Activated T-helper 2 cell treated with anti-CD3 and anti-CD28 coated beads, Interferon-gamma antibody, Interleukin-2, Interleukin-4, amounts not matched to agents 10 μg/mL and 5 μg/mL and 100 μg/mL, durations not matched to agents 14 hours and 24 hours and 36 hours (primary cell): Measurements from ENCODE around the gene DDX4. TPM values are rescaled to one million over a fixed set of nuclear protein-coding genes. Genes with fewer than 3 reads are reported as not detected.
"Not testable (repeated sequence)": the region's sequence is repeated elsewhere in the genome, so short reads cannot be mapped to it uniquely, and the experiment has no call there.

Experiments used
- DNase-seq: peaks from one replicate; pipeline ENCODE4 v3.0.0; 2021; ENCODE audit warnings: low spot score
- H3K27ac Mint-ChIP-seq: one replicate; pipeline ENCODE4 v1.8.0; 2021; ENCODE audit warnings: mixed read lengths
- H3K27me3 Mint-ChIP-seq: one replicate; pipeline ENCODE4 v1.8.0; 2021; ENCODE audit warnings: low read depth, mixed read lengths
- H3K36me3 Mint-ChIP-seq: one replicate; pipeline ENCODE4 v1.8.0; 2021; ENCODE audit warnings: low read depth, mixed read lengths
- H3K4me1 Mint-ChIP-seq: one replicate; pipeline ENCODE4 v1.8.0; 2021; ENCODE audit warnings: low read depth, mixed read lengths
- H3K4me3 Mint-ChIP-seq: one replicate; pipeline ENCODE4 v1.8.0; 2021; ENCODE audit warnings: low read depth, mild to moderate bottlenecking, moderate library complexity, mixed read lengths
- H3K9me3 Mint-ChIP-seq: one replicate; pipeline ENCODE4 v1.8.0; 2021; ENCODE audit warnings: mixed read lengths
- intact Hi-C: fragments of 100-400 bp; cut with micrococcal nuclease; formaldehyde crosslinking; loops from one replicate; pipeline ENCODE4 v1.15.1; 2023
- total RNA-seq: library from RNA; stranded (reverse); gene quantifications from 2 replicates; pipeline ENCODE4 v1.2.3, GENCODE V29; 2022

DDX4 gene
- total RNA-seq, 1 donor from 2014 or later: 0.09 TPM

- Mint-ChIP-seq H3K9me3 (peaks cover 4% of the 10 kb centered on the region), H3K4me3 (peak overlapping the region; percentile 98), H3K36me3 (peaks cover 18% of the 10 kb centered on the region), H3K27me3 (peaks cover 4% of the 10 kb centered on the region), H3K27ac (peak overlapping the region; percentile 90), H3K4me1 (peaks cover 33% of the 10 kb centered on the region)
- no peak for DNase-seq
- intact Hi-C loops: loop anchor here (2.0 to 10.0 kb wide), 4 partner anchors 51 to 493 kb away; no protein-coding TSS in a partner anchor
Observed at GRCh38 chr5:55711507-55712022, 26.3 kb upstream of the DDX4 start.

- peak within 1 kb of the TSS; percentile 98 for H3K4me3 Mint-ChIP-seq
- peaks cover 4% of the 10 kb centered on the region for H3K27me3 Mint-ChIP-seq
- H3K27ac Mint-ChIP-seq: peak within 1 kb of the TSS; percentile 90
- intact Hi-C loops: loop anchor here (2.0 to 10.0 kb wide), 4 partner anchors 50 to 493 kb away; no protein-coding TSS in a partner anchor
- H3K36me3 Mint-ChIP-seq: peaks cover 19% of the 10 kb centered on the region
- H3K9me3 Mint-ChIP-seq: peaks cover 8% of the 10 kb centered on the region
- peaks cover 30% of the 10 kb centered on the region for H3K4me1 Mint-ChIP-seq
- peak; percentile 88 for DNase-seq
Observed at GRCh38 chr5:55712023-55712859, 25.6 kb upstream of the DDX4 start, which contains the start of gene SLC38A9. Gene SLC38A9 (minus strand): TSS chr5:55712324. CDS start chr5:55697958, 14,366 bp downstream.

GRCh38 chr5:55713871-55714270, 24.0 kb upstream of the DDX4 start:
- Mint-ChIP-seq H3K4me3 (no peak overlapping the region), H3K27me3 (peaks cover 4% of the 10 kb centered on the region), H3K27ac (no peak overlapping the region), H3K36me3 (peaks cover 12% of the 10 kb centered on the region), H3K4me1 (peaks cover 18% of the 10 kb centered on the region), H3K9me3 (peaks cover 12% of the 10 kb centered on the region)
- DNase-seq: no peak
- intact Hi-C loops: loop anchor here (2.0 to 10.0 kb wide), 4 partner anchors 48 to 491 kb away; no protein-coding TSS in a partner anchor

GRCh38 chr5:55714339-55714738, 23.5 kb upstream of the DDX4 start:
- no peak overlapping the region for H3K4me3 Mint-ChIP-seq
- intact Hi-C loops: loop anchor here (5.0 to 10.0 kb wide), 3 partner anchors 48 to 490 kb away; no protein-coding TSS in a partner anchor
- peaks cover 11% of the 10 kb centered on the region for H3K36me3 Mint-ChIP-seq
- peaks cover 4% of the 10 kb centered on the region for H3K27me3 Mint-ChIP-seq
- peaks cover 15% of the 10 kb centered on the region for H3K9me3 Mint-ChIP-seq
- H3K27ac Mint-ChIP-seq: no peak overlapping the region
- no peak for DNase-seq
- H3K4me1 Mint-ChIP-seq: peaks cover 15% of the 10 kb centered on the region

- peaks cover 11% of the 10 kb centered on the region for H3K36me3 Mint-ChIP-seq
- no peak overlapping the region for H3K27ac Mint-ChIP-seq
- intact Hi-C loops: loop anchor here (5.0 to 10.0 kb wide), 3 partner anchors 48 to 490 kb away; no protein-coding TSS in a partner anchor
- no peak for DNase-seq
- H3K9me3 Mint-ChIP-seq: peaks cover 15% of the 10 kb centered on the region
- no peak overlapping the region for H3K4me3 Mint-ChIP-seq
- H3K4me1 Mint-ChIP-seq: peaks cover 15% of the 10 kb centered on the region
- peaks cover 4% of the 10 kb centered on the region for H3K27me3 Mint-ChIP-seq
Observed at GRCh38 chr5:55714749-55715148, 23.1 kb upstream of the DDX4 start.

GRCh38 chr5:55715519-55716078, 22.3 kb upstream of the DDX4 start:
- Mint-ChIP-seq H3K9me3 (peaks cover 15% of the 10 kb centered on the region), H3K36me3 (peaks cover 11% of the 10 kb centered on the region), H3K4me3 (no peak overlapping the region), H3K27ac (no peak overlapping the region), H3K4me1 (peaks cover 15% of the 10 kb centered on the region), H3K27me3 (peaks cover 4% of the 10 kb centered on the region)
- intact Hi-C loops: loop anchor here (10.0 kb wide), 1 partner anchor 489 kb away; no protein-coding TSS in a partner anchor
- no peak for DNase-seq

GRCh38 chr5:55719026-55719425, 18.8 kb upstream of the DDX4 start:
- not testable (repeated sequence) for H3K27me3 Mint-ChIP-seq, H3K4me3 Mint-ChIP-seq, DNase-seq, H3K27ac Mint-ChIP-seq, H3K4me1 Mint-ChIP-seq
- peaks cover 15% of the 10 kb centered on the region for H3K9me3 Mint-ChIP-seq
- H3K36me3 Mint-ChIP-seq: peaks cover 11% of the 10 kb centered on the region
- intact Hi-C loops: loop anchor here (10.0 kb wide), 1 partner anchor 486 kb away; no protein-coding TSS in a partner anchor

- intact Hi-C loops: no loop called here
- H3K27ac Mint-ChIP-seq: no peak overlapping the region
- H3K36me3 Mint-ChIP-seq: peaks cover 11% of the 10 kb centered on the region
- H3K4me3 Mint-ChIP-seq: no peak overlapping the region
- DNase-seq: no peak
- H3K27me3 Mint-ChIP-seq: peaks cover 2% of the 10 kb centered on the region
- peaks cover 10% of the 10 kb centered on the region for H3K4me1 Mint-ChIP-seq
- peaks cover 15% of the 10 kb centered on the region for H3K9me3 Mint-ChIP-seq
Observed at GRCh38 chr5:55720188-55720703, 17.6 kb upstream of the DDX4 start.

GRCh38 chr5:55724281-55724680, 13.6 kb upstream of the DDX4 start:
- no peak overlapping the region for H3K27ac Mint-ChIP-seq
- H3K4me3 Mint-ChIP-seq: no peak overlapping the region

GRCh38 chr5:55731848-55732247, 6.0 kb upstream of the DDX4 start:
- no peak for DNase-seq
- H3K27me3 Mint-ChIP-seq: peaks cover 4% of the 10 kb centered on the region
- intact Hi-C loops: no loop called here
- no peak overlapping the region for H3K27ac Mint-ChIP-seq
- no peak overlapping the region for H3K4me3 Mint-ChIP-seq
- H3K36me3 Mint-ChIP-seq: no peaks in the 10 kb centered on the region
- H3K9me3 Mint-ChIP-seq: no peaks in the 10 kb centered on the region
- H3K4me1 Mint-ChIP-seq: no peaks in the 10 kb centered on the region

More at GRCh38 chr5:55724281-55724680, 13.6 kb upstream of the DDX4 start:
- Mint-ChIP-seq H3K27me3 (no peaks in the 10 kb centered on the region), H3K9me3 (peaks cover under 1% of the 10 kb centered on the region), H3K4me1 (peaks cover 10% of the 10 kb centered on the region), H3K36me3 (peaks cover under 1% of the 10 kb centered on the region)
- no peak for DNase-seq
- intact Hi-C loops: no loop called here

- H3K4me3 Mint-ChIP-seq: no peak overlapping the region
- H3K36me3 Mint-ChIP-seq: no peaks in the 10 kb centered on the region
- no peaks in the 10 kb centered on the region for H3K4me1 Mint-ChIP-seq
- DNase-seq: no peak
- H3K27ac Mint-ChIP-seq: no peak overlapping the region
- peaks cover 4% of the 10 kb centered on the region for H3K27me3 Mint-ChIP-seq
- H3K9me3 Mint-ChIP-seq: no peaks in the 10 kb centered on the region
- intact Hi-C loops: no loop called here
Observed at GRCh38 chr5:55732585-55732984, 5.3 kb upstream of the DDX4 start.

- Mint-ChIP-seq H3K4me1 (no peaks in the 10 kb centered on the region), H3K27ac (no peak overlapping the region), H3K36me3 (no peaks in the 10 kb centered on the region), H3K9me3 (no peaks in the 10 kb centered on the region), H3K4me3 (no peak overlapping the region), H3K27me3 (peaks cover 7% of the 10 kb centered on the region)
- DNase-seq: no peak
- intact Hi-C loops: no loop called here
Observed at GRCh38 chr5:55734658-55735057, 3.2 kb upstream of the DDX4 start.
